K562 (cell line): ENCODE measurements around the gene PARS2. TPM values are rescaled to one million over a fixed set of nuclear protein-coding genes. Genes with fewer than 3 reads are reported as not detected.

Experiments
- ATF7 ChIP-seq: fragments of 450-650 bp; IDR thresholded peaks from 2 replicates; pipeline ENCODE4 v1.7.1; 2014; ENCODE audit warnings: mild to moderate bottlenecking, moderate library complexity
- C11orf30 ChIP-seq: fragments of 450-650 bp; IDR thresholded peaks from 2 replicates; pipeline ENCODE4 v1.6.1; 2016; ENCODE audit warnings: low read depth, mild to moderate bottlenecking
- CTBP1 ChIP-seq: fragments of 450-650 bp; IDR thresholded peaks from 2 replicates; pipeline ENCODE4 v1.6.1; 2016; ENCODE audit warnings: borderline replicate concordance
- CTCFL ChIP-seq: IDR thresholded peaks from 2 replicates; pipeline ENCODE4 v1.6.1; 2011; ENCODE audit warnings: borderline replicate concordance, low read depth, mild to moderate bottlenecking, moderate library complexity, low read length; ENCODE audit not compliant: insufficient read depth, poor library complexity, severe bottlenecking
- GABPB1 ChIP-seq: sonication (generic); formaldehyde crosslinking; IDR thresholded peaks from 2 replicates; pipeline ENCODE4 v1.8.0; 2022; ENCODE audit warnings: mild to moderate bottlenecking, missing genetic modification reagents
- JUND ChIP-seq, 2 experiments: IDR thresholded peaks; 2 replicates in 1 of 2; 3 replicates in 1 of 2; pipeline ENCODE4 v1.6.1; 2011; ENCODE audit warnings: borderline replicate concordance in 2 of 2, low read depth in 2 of 2, low read length in 2 of 2, improper control_type of control experiment in 1 of 2, missing biosample characterization in 1 of 2, missing genetic modification characterization in 1 of 2, missing genetic modification reagents in 1 of 2
- KAT7 ChIP-seq: sonication (generic); formaldehyde crosslinking; IDR thresholded peaks from 2 replicates; pipeline ENCODE4 v1.8.0; 2022; ENCODE audit warnings: missing genetic modification reagents, mild to moderate bottlenecking, borderline replicate concordance
- MAFK ChIP-seq: IDR thresholded peaks from 2 replicates; pipeline ENCODE4 v1.6.1; 2011; ENCODE audit warnings: low read length, improper control_type of control experiment
- MAZ ChIP-seq, 2 experiments: fragments of 450-650 bp in 1 of 2; sonication (generic) in 1 of 2; formaldehyde crosslinking; IDR thresholded peaks in 1 of 2; conservative IDR thresholded peaks in 1 of 2; 2 replicates each; pipeline versions ENCODE4 v1.4.0 to v1.5.0; 2020; ENCODE audit warnings: mild to moderate bottlenecking in 1 of 2, missing genetic modification reagents in 1 of 2
- NFIX ChIP-seq: fragments of 250-450 bp; sonication (Bioruptor Pico); IDR thresholded peaks from 2 replicates; pipeline ENCODE4 v1.4.0; 2020; ENCODE audit warnings: low read depth, mild to moderate bottlenecking, moderate library complexity
- PHF21A ChIP-seq: fragments of 450-650 bp; IDR thresholded peaks from 2 replicates; pipeline ENCODE4 v1.6.1; 2017; ENCODE audit warnings: low read depth, borderline replicate concordance
- POLR2G ChIP-seq: fragments of 200-400 bp; formaldehyde crosslinking; IDR thresholded peaks from 2 replicates; pipeline ENCODE4 v1.6.1; 2017; ENCODE audit warnings: low read depth, mild to moderate bottlenecking, antibody characterized with exemption, low read length, moderate library complexity
- RB1 ChIP-seq: fragments of 450-650 bp; IDR thresholded peaks from 2 replicates; pipeline ENCODE4 v1.6.1; 2017; ENCODE audit warnings: low read depth, mild to moderate bottlenecking
- RCOR1 ChIP-seq, 2 experiments: IDR thresholded peaks; 2 replicates each; pipeline ENCODE4 v1.6.1; 2012; ENCODE audit warnings: low read depth in 2 of 2, low read length in 2 of 2, borderline replicate concordance in 1 of 2, improper control_type of control experiment in 1 of 2
- SMAD4 ChIP-seq: fragments of 250-450 bp; sonication (Bioruptor Pico); conservative IDR thresholded peaks from 2 replicates; pipeline ENCODE4 v1.8.0; 2021; ENCODE audit warnings: inconsistent platforms, mild to moderate bottlenecking, moderate library complexity
- SMARCA4 ChIP-seq: fragments of 450-650 bp; IDR thresholded peaks from 2 replicates; pipeline ENCODE4 v1.6.1; 2016
- SMARCE1 ChIP-seq: fragments of 450-650 bp; IDR thresholded peaks from 2 replicates; pipeline ENCODE4 v1.7.1; 2016; ENCODE audit warnings: mild to moderate bottlenecking
- TAF1 ChIP-seq: IDR thresholded peaks from 2 replicates; pipeline ENCODE4 v1.6.1; 2011; ENCODE audit warnings: mild to moderate bottlenecking, low read length, moderate library complexity; ENCODE audit not compliant: insufficient read depth, control insufficient read depth, severe bottlenecking; ENCODE audit errors: extremely low read depth
- ZBTB34 ChIP-seq: fragments of 250-450 bp; sonication (Bioruptor Pico); IDR thresholded peaks from 2 replicates; pipeline ENCODE4 v1.8.0; 2021; ENCODE audit warnings: mild to moderate bottlenecking, moderate library complexity
- polyA plus RNA-seq, 8 experiments: library from polyadenylated mRNA; depleted of rRNA in 4 of 8; stranded (reverse) in 5 of 8; unstranded in 3 of 8; fragments of >200 nt; fragmentation: Nextera tagmentation in 2 of 8; fragmentation: Illumina TruSeq in 1 of 8; extraction: Ambion mirVana in 2 of 8; extraction: Trizol in 1 of 8; gene quantifications; 2 replicates each; pipeline versions ENCODE4 v1.2.1 to v1.2.3, GENCODE V29; 2011 to 2014; ENCODE audit warnings: inconsistent platforms in 1 of 8, missing spikeins in 1 of 8
- total RNA-seq, 7 experiments: library from RNA; depleted of rRNA in 6 of 7; stranded (reverse); fragments of >200 nt in 6 of 7; fragmentation: Illumina TruSeq in 2 of 7; extraction: Trizol in 2 of 7; gene quantifications; 2 replicates each; pipeline versions ENCODE4 v1.2.1 to v1.2.3, GENCODE V29; 2011 to 2021; ENCODE audit warnings: low replicate concordance in 1 of 7

PARS2 gene
- total and polyA plus RNA-seq, 9 of the 15 experiments (the other 6 are each of a cell fraction or from before 2014, with no cell fraction given), result 6.3 to 12.4 (median 7.9) TPM

- TF ChIP-seq ZBTB34 (no peak), C11orf30 (peak; percentile 76), SMARCA4 (0 out of 2 replicates have a peak, but pooled peaks have one; percentile 41), JUND (IDR thresholded peaks at IDR 0.05; ENCODE audit: borderline replicate concordance, low read depth, low read length) (0 out of 2 replicates have a peak, but pooled peaks have one; percentile 11), JUND (tag; IDR thresholded peaks at IDR 0.05; ENCODE audit: borderline replicate concordance, low read depth, low read length) (peak; percentile 47; the same call in 2 of the 3 replicates), MAZ (CRISPR knock-in tag; conservative IDR thresholded peaks at IDR 0.05 in 1 of 2, IDR thresholded peaks at IDR 0.05 in 1 of 2) (peak in 1 of 2 experiments; percentile 33; a peak in 1 of 4 replicates), ATF7 (0 out of 2 replicates have a peak, but pooled peaks have one; percentile 22), PHF21A (no peak), NFIX (CRISPR knock-in tag) (no peak), SMAD4 (CRISPR knock-in tag) (peak; percentile 50), MAFK (peak; percentile 30; the same call in 1 of the 2 replicates), TAF1 (no peak), CTBP1 (peak; percentile 72; the same call in 1 of the 2 replicates), GABPB1 (CRISPR knock-in tag) (peak; percentile 37; the same call in 1 of the 2 replicates), KAT7 (CRISPR knock-in tag) (no peak), RCOR1 (IDR thresholded peaks at IDR 0.05; ENCODE audit: borderline replicate concordance in 1 of 2, low read depth in 2 of 2, low read length in 2 of 2) (peak in 1 of 2 experiments; percentile 39; a peak in 1 of 4 replicates), SMARCE1 (peak; percentile 60), CTCFL (peak; percentile 95), POLR2G (no peak), RB1 (0 out of 2 replicates have a peak, but pooled peaks have one; percentile 3)
Observed at GRCh38 chr1:54800899-54801759, 36.8 kb upstream of the PARS2 start, which contains the start of gene TTC22 (continued).
